Esophagus muscularis mucosa (tissue), 4 donors: ENCODE results near the gene KCNAB1.

ENCODE experiments used
- CTCF ChIP-seq, 3 experiments: fragments of 200-600 bp in 2 of 3; fragments of 450-650 bp in 1 of 3; sonication (generic) in 2 of 3; IDR thresholded peaks; one replicate each; pipeline ENCODE4 v1.5.1; 2017 to 2019; ENCODE audit warnings: antibody characterized with exemption in 3 of 3, mild to moderate bottlenecking in 2 of 3, moderate library complexity in 1 of 3
- EP300 ChIP-seq: sonication (generic); formaldehyde crosslinking; IDR thresholded peaks from one replicate; pipeline ENCODE4 v1.6.1; 2017; ENCODE audit warnings: antibody characterized with exemption
- POLR2A ChIP-seq: fragments of 450-650 bp; IDR thresholded peaks from one replicate; pipeline ENCODE4 v1.6.1; 2017; ENCODE audit warnings: antibody characterized with exemption, moderate library complexity, mild to moderate bottlenecking, low read depth
- POLR2AphosphoS5 ChIP-seq, 2 donors: sonication (generic); formaldehyde crosslinking; IDR thresholded peaks; one replicate each; pipeline ENCODE4 v1.6.1; 2017; ENCODE audit warnings: antibody characterized with exemption in 2 of 2

- TF ChIP-seq POLR2AphosphoS5 (IDR thresholded peaks at IDR 0.05) = no peak
- TF ChIP-seq CTCF (IDR thresholded peaks at IDR 0.05) = no peak
- no peak for TF ChIP-seq POLR2A
- no peak for TF ChIP-seq EP300
Measured at GRCh38 chr3:156368189-156368588, 247.8 kb downstream of the KCNAB1 start.
